Kidney (tissue), 14 donors: ENCODE data around the gene PDLIM5. TPM values are rescaled to one million over a fixed set of nuclear protein-coding genes. Genes with fewer than 3 reads are reported as not detected.

ENCODE experiments used
- DNase-seq, 5 donors: peaks; one replicate each; pipeline ENCODE4 v3.0.0-alpha.2; 2013 to 2020
- FAIRE-seq: peaks from 2 replicates; lab custom pipeline; 2012; peaks lifted over from hg19 to GRCh38; lab: Jason Lieb, UNC
- H3K27ac ChIP-seq, 2 donors: one replicate each; pipeline ENCODE4 v1.7.0; 2013; ENCODE audit warnings: low read depth in 2 of 2, low read length in 2 of 2, inconsistent platforms in 1 of 2
- H3K27me3 ChIP-seq: one replicate; pipeline ENCODE4 v1.7.1; 2013; ENCODE audit warnings: low read length, inconsistent platforms; ENCODE audit not compliant: control insufficient read depth, insufficient read depth
- H3K36me3 ChIP-seq, 3 donors: one replicate each; pipeline versions ENCODE4 v1.7.0 to v1.7.1; 2013; ENCODE audit warnings: low read length in 3 of 3, control low read depth in 1 of 3, inconsistent platforms in 1 of 3; ENCODE audit not compliant: insufficient read depth in 3 of 3, control insufficient read depth in 2 of 3
- H3K4me1 ChIP-seq, 3 donors: one replicate each; pipeline versions ENCODE4 v1.7.0 to v1.7.1; 2013; ENCODE audit warnings: low read length in 3 of 3, inconsistent platforms in 1 of 3, low read depth in 1 of 3; ENCODE audit not compliant: control insufficient read depth in 2 of 3, insufficient read depth in 2 of 3
- H3K4me3 ChIP-seq, 3 donors: one replicate each; pipeline versions ENCODE4 v1.7.0 to v1.8.1; 2013; ENCODE audit warnings: low read length in 3 of 3, control low read depth in 1 of 3, inconsistent platforms in 1 of 3
- H3K9ac ChIP-seq, 3 donors: one replicate each; pipeline versions ENCODE4 v1.7.0 to v1.7.1; 2013; ENCODE audit warnings: low read length in 3 of 3, control low read depth in 1 of 3, inconsistent platforms in 1 of 3
- H3K9me3 ChIP-seq, 3 donors: one replicate each; pipeline versions ENCODE4 v1.7.0 to v1.7.1; 2013; ENCODE audit warnings: low read length in 3 of 3, control low read depth in 1 of 3, inconsistent platforms in 1 of 3; ENCODE audit not compliant: control insufficient read depth in 2 of 3, insufficient read depth in 1 of 3
- CTCF ChIP-seq: IDR thresholded peaks from 3 replicates; pipeline ENCODE4 v1.5.1; 2012; ENCODE audit warnings: mild to moderate bottlenecking, moderate library complexity, borderline replicate concordance; ENCODE audit not compliant: insufficient read depth; ENCODE audit errors: extremely low read depth
- intact Hi-C: fragments of 100-400 bp; cut with DNase I; formaldehyde crosslinking; loops from one replicate; pipeline ENCODE4 v1.11.1; 2022
- polyA plus RNA-seq: library from polyadenylated mRNA; stranded (reverse); fragments of 350-450 nt; fragmentation: Illumina TruSeq; extraction: RNeasy Lipid Tissue Mini Kit (QIAGEN cat#74804); gene quantifications from one replicate; pipeline ENCODE4 v1.2.3, GENCODE V29; 2014; ENCODE audit warnings: low read depth, low replicate concordance; ENCODE audit not compliant: insufficient read depth
- total RNA-seq: library from RNA; stranded (reverse); fragmentation: NEBNext Ultra II Directional; extraction: Animal tissue kit (Norgen Biotek cat#: 25700); gene quantifications from one replicate; pipeline ENCODE4 v1.2.1, GENCODE V29; 2021
- donor health status: control.
- donor health status: control.
- donor health status: control.
- donor health status: control.
- donor health status: control.
- donor health status: DM: yes; HTN: yes; CAD: no.
- donor health status: Normal renal cell carcinoma (clear cell type).

PDLIM5 gene
- total and polyA plus RNA-seq, 2 donors from 2014 or later, result 24.3 to 167 TPM

DNA sequence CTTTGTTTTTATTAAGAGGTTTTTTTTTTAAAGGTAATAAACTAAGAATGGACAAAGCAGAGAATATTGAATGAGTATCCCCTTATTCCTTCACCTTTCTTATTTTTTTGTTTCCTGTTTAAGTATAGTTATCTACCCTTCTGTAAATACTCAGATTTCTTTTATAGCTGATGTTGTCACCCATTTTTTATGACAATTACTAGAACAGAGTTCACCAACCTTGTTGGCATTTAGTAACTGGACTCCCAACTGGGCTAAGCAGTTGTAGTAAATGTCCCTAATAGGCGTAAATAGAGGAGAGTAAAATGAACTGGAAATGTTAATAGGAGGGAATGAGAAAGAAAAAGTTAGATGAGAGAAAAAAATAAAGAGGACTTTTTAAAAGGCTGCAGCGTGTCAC, 9.8 kb downstream of the PDLIM5 start:
- no peak for DNase-seq
- no peak for FAIRE-seq
- peaks cover 0 to 34% (median 5%) of the 10 kb centered on the region in 3 donors for H3K4me1 ChIP-seq
- intact Hi-C loops, result no loop called here
- TF ChIP-seq CTCF, result no peak
- no peak overlapping the region for H3K4me3 ChIP-seq
- no peak overlapping the region for H3K27ac ChIP-seq
- H3K36me3 ChIP-seq, result no peaks in the 10 kb centered on the region
- H3K9ac ChIP-seq, result no peak overlapping the region
- no peaks in the 10 kb centered on the region for H3K9me3 ChIP-seq
- H3K27me3 ChIP-seq, result no peaks in the 10 kb centered on the region

DNA sequence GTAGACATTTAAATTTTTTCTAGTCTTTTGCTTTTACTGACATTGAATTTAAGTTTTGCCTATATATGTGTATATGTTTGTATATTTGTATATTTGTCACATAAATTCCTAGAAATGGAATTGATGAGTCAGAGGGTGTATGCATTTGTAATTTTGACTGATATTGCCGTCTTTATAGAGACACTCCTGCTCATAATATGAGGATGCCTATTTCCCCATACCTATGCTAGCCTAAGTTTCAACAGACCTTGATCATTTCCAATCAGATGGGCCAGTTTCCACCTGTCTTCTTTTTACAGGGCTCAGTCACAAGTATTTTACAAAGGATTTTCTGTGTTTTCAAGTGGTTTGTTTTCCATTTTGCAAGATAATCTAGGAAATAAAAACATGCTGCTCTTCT, 10.8 kb downstream of the PDLIM5 start:
- Histone ChIP-seq H3K36me3 (no peaks in the 10 kb centered on the region), H3K9me3 (no peaks in the 10 kb centered on the region), H3K27me3 (no peaks in the 10 kb centered on the region), H3K9ac (no peak overlapping the region), H3K4me3 (no peak overlapping the region), H3K4me1 (peaks cover 0 to 35% (median 5%) of the 10 kb centered on the region in 3 donors), H3K27ac (no peak overlapping the region)
- TF ChIP-seq CTCF, result no peak
- DNase-seq (no peak), FAIRE-seq (no peak)
- intact Hi-C loops, result no loop called here

DNA sequence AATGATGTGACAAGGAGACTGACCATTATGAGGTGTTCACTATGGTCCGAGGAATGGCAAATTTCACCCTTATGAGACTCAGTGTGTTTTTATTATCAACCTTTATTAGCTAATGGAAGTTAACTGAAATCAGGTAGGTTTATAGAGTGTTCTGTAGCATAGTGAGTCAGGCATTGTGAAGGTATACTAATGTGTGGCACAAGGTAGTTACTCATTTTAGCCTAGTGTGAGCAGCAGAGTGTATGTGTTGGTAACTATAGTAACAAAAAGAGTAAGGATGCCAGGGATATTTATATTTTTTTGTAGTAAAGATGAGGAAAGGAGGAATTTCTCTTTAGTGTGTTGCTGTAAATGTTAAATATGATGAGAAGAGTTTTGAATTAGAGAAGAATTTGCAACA, 12.0 kb downstream of the PDLIM5 start:
- no peak overlapping the region for H3K27ac ChIP-seq

More for the DNA sequence above, 12.0 kb downstream of the PDLIM5 start:
- Histone ChIP-seq H3K27me3 (no peaks in the 10 kb centered on the region), H3K9me3 (no peaks in the 10 kb centered on the region), H3K4me3 (peak overlapping the region in 1 of 3 donors; percentile 2), H3K4me1 (peaks cover 0 to 30% (median 5%) of the 10 kb centered on the region in 3 donors), H3K36me3 (no peaks in the 10 kb centered on the region), H3K9ac (no peak overlapping the region)
- intact Hi-C loops, result no loop called here
- no peak for DNase-seq
- no peak for FAIRE-seq
- no peak for TF ChIP-seq CTCF
